Measurements from ENCODE around the gene ZGLP1.
A peak's percentile ranks its signal among the peaks of the same experiment; 100 is the strongest.

DNA sequence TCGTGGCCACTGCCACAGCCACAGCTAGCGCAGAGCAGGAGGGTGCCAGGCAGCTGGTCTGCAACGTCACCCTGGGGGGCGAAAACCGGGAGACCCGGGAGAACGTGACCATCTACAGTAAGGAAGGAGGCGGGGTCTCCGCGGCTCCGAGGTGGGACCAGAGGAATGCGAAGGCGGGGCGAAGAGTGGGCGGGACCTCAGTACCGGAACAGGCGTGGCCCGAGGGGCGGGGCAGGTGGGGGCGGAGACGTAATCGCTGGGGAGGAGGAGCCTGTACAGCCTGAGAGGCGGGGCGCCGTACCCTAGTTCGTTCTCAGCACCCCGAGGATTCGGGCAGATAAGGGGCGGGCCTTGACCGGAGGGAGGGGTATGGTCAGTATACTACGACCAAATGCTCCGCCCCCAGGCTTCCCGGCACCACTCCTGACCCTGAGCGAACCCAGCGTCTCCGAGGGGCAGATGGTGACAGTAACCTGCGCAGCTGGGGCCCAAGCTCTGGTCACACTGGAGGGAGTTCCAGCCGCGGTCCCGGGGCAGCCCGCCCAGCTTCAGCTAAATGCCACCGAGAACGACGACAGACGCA lies 17.3 kb downstream of the ZGLP1 start:
- TF ChIP-seq, protein P1, sequence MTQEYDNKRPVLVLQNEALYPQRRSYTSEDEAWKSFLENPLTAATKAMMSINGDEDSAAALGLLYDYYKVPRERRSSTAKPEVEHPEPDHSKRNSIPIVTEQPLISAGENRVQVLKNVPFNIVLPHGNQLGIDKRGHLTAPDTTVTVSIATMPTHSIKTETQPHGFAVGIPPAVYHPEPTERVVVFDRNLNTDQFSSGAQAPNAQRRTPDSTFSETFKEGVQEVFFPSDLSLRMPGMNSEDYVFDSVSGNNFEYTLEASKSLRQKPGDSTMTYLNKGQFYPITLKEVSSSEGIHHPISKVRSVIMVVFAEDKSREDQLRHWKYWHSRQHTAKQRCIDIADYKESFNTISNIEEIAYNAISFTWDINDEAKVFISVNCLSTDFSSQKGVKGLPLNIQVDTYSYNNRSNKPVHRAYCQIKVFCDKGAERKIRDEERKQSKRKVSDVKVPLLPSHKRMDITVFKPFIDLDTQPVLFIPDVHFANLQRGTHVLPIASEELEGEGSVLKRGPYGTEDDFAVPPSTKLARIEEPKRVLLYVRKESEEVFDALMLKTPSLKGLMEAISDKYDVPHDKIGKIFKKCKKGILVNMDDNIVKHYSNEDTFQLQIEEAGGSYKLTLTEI (CRISPR knock-in tag; conservative IDR thresholded peaks at IDR 0.05), result no peak
- TF ChIP-seq ZNF230 (CRISPR knock-in tag; IDR thresholded peaks at IDR 0.05) (no peak), ZNF670 (CRISPR knock-in tag; IDR thresholded peaks at IDR 0.05; ENCODE audit: borderline replicate concordance) (no peak), RNF2 (conservative IDR thresholded peaks at IDR 0.05; ENCODE audit: low read depth) (no peak), SMC3 (IDR thresholded peaks at IDR 0.05; ENCODE audit: low read length) (no peak), ATF7-NPFF (CRISPR knock-in tag; IDR thresholded peaks at IDR 0.05; ENCODE audit: low read depth) (0 out of 2 replicates have a peak, but pooled peaks have one; percentile 51), ZNF879 (CRISPR knock-in tag; IDR thresholded peaks at IDR 0.05) (no peak), MXD4 (CRISPR knock-in tag; IDR thresholded peaks at IDR 0.05) (no peak), ZNF605 (CRISPR knock-in tag; IDR thresholded peaks at IDR 0.05) (no peak), NFYC (CRISPR knock-in tag; IDR thresholded peaks at IDR 0.05) (no peak)
- TF ChIP-seq, protein P2, sequence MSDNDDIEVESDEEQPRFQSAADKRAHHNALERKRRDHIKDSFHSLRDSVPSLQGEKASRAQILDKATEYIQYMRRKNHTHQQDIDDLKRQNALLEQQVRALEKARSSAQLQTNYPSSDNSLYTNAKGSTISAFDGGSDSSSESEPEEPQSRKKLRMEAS (IDR thresholded peaks at IDR 0.05), result 0 out of 2 replicates have a peak, but pooled peaks have one; percentile 7
- TF ChIP-seq, protein P3, sequence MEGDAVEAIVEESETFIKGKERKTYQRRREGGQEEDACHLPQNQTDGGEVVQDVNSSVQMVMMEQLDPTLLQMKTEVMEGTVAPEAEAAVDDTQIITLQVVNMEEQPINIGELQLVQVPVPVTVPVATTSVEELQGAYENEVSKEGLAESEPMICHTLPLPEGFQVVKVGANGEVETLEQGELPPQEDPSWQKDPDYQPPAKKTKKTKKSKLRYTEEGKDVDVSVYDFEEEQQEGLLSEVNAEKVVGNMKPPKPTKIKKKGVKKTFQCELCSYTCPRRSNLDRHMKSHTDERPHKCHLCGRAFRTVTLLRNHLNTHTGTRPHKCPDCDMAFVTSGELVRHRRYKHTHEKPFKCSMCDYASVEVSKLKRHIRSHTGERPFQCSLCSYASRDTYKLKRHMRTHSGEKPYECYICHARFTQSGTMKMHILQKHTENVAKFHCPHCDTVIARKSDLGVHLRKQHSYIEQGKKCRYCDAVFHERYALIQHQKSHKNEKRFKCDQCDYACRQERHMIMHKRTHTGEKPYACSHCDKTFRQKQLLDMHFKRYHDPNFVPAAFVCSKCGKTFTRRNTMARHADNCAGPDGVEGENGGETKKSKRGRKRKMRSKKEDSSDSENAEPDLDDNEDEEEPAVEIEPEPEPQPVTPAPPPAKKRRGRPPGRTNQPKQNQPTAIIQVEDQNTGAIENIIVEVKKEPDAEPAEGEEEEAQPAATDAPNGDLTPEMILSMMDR (CRISPR knock-in tag; IDR thresholded peaks at IDR 0.05), result no peak
- TF ChIP-seq, protein P4, sequence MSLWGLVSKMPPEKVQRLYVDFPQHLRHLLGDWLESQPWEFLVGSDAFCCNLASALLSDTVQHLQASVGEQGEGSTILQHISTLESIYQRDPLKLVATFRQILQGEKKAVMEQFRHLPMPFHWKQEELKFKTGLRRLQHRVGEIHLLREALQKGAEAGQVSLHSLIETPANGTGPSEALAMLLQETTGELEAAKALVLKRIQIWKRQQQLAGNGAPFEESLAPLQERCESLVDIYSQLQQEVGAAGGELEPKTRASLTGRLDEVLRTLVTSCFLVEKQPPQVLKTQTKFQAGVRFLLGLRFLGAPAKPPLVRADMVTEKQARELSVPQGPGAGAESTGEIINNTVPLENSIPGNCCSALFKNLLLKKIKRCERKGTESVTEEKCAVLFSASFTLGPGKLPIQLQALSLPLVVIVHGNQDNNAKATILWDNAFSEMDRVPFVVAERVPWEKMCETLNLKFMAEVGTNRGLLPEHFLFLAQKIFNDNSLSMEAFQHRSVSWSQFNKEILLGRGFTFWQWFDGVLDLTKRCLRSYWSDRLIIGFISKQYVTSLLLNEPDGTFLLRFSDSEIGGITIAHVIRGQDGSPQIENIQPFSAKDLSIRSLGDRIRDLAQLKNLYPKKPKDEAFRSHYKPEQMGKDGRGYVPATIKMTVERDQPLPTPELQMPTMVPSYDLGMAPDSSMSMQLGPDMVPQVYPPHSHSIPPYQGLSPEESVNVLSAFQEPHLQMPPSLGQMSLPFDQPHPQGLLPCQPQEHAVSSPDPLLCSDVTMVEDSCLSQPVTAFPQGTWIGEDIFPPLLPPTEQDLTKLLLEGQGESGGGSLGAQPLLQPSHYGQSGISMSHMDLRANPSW (CRISPR knock-in tag; IDR thresholded peaks at IDR 0.05; ENCODE audit: borderline replicate concordance), result no peak
- TF ChIP-seq, protein P5, sequence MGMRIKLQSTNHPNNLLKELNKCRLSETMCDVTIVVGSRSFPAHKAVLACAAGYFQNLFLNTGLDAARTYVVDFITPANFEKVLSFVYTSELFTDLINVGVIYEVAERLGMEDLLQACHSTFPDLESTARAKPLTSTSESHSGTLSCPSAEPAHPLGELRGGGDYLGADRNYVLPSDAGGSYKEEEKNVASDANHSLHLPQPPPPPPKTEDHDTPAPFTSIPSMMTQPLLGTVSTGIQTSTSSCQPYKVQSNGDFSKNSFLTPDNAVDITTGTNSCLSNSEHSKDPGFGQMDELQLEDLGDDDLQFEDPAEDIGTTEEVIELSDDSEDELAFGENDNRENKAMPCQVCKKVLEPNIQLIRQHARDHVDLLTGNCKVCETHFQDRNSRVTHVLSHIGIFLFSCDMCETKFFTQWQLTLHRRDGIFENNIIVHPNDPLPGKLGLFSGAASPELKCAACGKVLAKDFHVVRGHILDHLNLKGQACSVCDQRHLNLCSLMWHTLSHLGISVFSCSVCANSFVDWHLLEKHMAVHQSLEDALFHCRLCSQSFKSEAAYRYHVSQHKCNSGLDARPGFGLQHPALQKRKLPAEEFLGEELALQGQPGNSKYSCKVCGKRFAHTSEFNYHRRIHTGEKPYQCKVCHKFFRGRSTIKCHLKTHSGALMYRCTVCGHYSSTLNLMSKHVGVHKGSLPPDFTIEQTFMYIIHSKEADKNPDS (CRISPR knock-in tag; IDR thresholded peaks at IDR 0.05), result no peak

Measured in HepG2 (cell line).